HUDEP-2 (cell line): ENCODE measurements around the gene RTCB.
"Not testable (repeated sequence)": the region's sequence is repeated elsewhere in the genome, so short reads cannot be mapped to it uniquely, and the experiment has no call there.

Experiments used
- DNase-seq, 76 experiments: peaks; one replicate each; lab custom pipeline; 2025; ENCODE audit not compliant: unreplicated experiment in 76 of 76; lab: John Stamatoyannopoulos, UW

RTCB gene

DNA sequence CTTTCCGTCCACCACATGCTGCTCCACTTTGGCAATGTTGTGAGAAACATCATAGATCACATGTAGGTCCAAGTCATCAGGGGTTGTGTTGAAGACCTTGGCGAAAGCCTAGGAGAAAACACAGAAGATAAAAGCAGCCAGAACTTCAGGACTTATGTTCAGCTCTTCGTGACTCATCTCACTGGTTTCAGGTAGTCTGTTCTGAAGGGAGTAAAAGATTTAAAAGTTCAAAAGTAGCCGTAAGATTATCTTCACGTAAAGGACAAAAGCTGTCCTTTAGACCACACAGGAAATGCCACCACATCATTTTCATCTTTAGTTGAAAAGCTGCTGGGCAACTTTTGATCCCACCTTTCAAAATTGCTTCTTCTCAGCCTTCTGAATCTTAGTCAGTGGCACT lies 16.9 kb downstream of the RTCB start:
- DNase-seq = no peak

DNA sequence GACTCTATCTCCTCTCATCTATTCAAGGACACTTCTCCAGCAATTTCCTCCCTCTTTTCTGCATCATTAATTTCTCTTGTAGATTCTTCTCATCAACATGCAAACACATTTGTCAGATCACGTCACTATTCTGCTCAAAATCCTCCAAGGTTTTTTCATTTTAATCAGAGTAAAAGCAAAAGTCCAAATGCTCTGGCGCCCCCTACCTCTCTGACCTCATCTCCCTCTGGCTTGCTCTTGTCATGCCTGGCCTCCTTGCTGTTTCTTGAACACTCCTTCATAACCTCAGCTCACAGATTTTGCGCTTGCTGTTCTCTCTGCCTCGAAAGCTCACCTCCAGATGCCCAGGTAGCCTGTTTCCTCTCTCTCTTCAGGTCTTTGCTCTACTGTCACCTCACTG lies 22.4 kb downstream of the RTCB start:
- DNase-seq = peak in 2 of 76 experiments; percentile 7 to 13

DNA sequence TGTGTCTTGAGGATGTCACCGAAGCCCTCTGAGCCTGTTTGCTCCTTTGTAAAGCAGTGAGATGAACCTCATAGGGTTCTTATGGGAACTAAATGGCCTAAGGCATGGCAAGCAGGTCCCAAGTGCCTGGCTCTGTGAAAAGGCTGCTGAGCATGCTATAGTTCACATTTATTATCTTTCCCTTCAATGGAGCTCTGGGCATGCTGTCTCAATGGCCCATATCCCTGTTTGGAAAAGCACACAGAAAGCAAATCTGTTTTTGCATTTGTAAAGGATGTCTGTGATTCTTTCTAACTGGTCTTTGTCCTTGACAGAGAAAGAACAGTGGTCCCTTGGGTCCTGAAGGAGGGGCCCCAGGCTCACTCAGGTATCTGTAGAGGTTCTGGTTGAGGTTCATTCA lies 26.4 kb downstream of the RTCB start:
- DNase-seq = no peak

DNA sequence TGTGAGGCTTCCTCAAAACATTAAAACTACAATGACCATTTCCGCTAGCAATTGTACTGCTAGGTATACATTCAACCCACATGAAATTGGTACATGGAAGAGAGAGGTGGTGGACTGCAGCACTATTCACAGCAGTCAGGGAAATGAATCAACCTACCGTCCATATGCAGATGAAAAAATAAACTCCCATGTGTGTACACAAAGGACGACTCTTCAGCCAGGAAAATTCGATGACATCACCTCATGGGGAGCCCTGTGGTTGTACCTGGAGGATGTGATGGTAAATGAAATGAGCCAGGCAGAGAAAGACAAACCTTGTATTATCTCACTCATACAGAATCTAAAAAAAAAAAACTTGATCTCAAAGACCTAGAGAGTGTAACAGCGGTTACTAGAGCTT lies 31.1 kb downstream of the RTCB start:
- DNase-seq = no peak

DNA sequence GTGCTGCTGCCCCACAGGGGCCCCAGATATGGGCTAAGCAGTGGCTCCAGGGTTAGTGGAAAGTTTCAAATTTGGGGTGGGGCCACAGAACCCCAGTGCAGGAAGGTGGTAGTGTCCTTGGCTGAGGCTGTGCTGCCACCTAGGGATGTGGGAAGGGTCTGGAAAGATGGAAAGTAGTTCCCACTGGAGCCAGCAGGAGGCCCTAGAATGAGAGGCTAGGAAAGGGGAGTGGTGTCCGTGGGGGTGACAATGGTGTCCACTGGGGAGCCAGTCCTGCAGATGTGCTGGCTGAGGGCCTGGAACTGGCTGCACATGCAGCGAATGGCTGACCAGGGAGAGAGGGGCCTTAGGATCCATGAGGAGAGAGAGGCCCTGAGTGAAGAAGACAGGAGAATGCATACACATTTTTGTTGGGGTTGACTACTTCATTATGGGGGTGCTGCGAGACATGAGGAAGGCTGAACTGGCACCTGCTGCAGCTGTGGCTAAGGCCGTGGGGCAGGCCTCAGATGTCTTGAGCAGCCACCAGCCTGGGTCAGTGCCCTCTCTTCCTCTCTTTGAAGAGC lies 33.3 kb downstream of the RTCB start:
- DNase-seq = peak in 35 of 76 experiments; percentile 2 to 53 (median 27)

DNA sequence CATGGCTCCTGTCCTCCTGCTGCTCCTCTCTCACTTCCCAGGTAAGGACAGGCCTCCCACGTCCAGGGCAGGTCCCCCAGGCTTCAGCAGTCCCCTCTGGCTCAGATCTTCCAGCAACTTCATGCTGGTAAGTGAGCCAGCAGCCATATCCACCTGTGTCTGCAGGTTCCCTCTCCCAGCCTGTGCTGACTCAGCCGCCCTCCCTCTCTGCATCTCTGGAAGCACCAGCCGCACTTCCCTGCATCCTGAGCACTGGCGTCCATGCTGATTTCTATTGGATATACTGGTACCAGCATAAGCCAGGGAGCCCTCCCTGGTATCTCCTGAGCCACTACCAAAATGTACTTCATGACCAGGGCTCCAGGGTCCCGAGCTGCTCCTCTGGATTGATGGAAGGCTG lies 35.4 kb downstream of the RTCB start:
- DNase-seq = no peak

DNA sequence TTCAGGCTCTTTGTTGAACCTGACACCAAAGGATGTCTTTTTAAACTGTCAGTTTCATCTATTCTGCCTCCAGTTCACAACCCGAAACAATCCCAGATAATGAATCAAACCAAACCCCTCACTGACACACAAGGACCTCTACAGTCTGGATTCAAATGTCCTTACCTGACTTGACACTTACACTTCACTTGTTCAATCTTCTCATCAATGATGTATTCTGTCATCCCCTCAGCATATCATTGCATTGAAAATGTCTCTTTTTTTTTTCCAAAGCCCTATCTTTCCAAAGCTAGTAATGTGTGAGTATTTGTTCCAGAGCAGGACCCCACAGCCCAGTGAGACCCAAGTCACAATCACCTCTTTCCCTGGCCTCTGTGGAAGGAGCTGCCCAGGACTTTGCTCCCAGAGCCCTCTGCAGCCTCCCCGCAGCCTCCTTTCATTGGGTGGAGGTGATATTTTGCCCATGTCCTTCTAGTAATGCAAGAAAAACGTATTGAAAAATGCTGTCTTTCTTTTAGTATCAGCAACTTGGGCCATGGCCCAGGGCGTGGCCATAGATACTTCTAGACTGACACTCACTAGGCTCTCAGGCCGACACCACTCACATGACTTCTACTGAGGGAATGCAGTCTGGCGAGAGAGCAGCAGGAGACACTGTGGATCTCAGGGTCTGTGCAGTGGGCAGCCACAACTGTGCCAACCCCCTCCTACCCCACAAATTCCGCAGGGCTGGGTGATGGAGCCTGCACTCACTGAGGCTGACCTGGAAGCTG lies 36.2 kb downstream of the RTCB start:
- no peak for DNase-seq

DNA sequence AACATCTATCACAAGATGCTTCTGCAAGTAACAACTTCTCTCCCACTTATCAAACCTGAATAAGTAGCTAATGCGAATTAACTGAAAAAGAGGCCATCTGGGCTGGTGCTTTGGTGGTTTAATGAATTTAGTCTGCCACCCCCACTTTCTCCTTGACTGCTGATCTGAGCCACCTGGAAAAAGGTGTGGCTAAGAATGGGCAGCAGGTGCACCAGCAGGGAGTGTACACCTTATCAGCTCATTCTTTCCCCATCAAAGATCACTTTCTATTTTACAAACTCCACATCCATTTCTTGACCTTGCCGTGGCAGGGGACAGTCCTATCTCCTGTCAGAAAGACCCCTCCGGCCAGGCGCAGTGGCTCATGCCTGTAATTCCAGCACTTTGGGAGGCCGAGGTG lies 47.8 kb downstream of the RTCB start:
- DNase-seq = no peak

DNA sequence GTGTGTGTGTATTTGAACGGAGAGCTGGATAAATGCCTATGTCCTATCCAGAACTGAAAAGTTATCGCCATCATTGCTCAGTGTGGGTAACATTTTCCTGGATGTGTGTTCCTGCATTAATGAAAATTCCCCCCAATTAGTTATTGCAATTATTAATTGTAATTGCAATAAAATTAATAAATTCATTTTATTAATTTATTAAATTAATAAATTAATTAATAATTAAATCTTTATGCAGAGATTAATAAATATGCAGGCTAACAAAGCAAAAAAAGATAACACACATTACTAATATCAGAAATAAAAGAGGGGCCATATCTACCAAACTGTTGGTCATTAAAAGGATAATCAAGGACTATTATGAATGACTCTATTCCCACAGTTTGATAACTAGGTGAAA lies 50.8 kb downstream of the RTCB start:
- no peak for DNase-seq

DNA sequence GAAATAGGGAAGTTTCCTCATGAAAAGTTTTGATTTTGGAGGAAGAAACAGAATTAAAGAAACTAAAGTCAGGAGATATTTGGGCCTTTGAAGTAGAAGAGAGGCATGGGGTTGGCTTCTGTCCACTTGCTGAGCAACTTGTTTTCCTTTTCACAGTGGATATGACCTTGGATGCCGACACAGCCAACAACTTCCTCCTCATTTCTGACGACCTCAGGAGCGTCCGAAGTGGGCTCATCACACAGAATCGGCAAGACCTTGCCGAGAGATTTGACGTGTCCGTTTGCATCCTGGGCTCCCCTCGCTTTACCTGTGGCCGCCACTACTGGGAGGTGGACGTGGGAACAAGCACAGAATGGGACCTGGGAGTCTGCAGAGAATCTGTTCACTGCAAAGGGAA lies 52.0 kb downstream of the RTCB start:
- DNase-seq = not testable (repeated sequence)

DNA sequence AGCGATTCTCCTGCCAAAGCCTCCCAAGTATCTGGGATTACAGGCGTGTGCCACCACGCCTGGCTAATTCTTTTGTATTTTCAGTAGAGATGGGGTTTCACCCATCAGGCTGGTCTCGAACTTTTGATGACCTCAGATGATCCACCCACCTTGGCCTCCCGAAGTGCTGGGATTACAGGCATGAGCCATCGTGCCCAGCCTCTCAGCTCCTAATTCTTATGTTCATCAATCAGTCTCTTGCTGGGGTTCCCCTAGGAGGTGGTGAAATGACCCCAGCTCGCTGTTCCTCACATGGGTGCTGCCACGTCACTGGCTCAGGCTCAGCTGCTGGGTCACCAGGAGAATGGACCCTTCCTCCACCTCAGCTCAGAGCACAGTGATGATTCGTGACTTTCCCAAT lies 54.5 kb downstream of the RTCB start, which contains the start of gene RFPL3:
TSS of gene RFPL3 (plus strand) at position 301 of the 400 bp plus-strand sequence. CDS start 205 bp downstream, outside the sequence.
- not testable (repeated sequence) for DNase-seq

DNA sequence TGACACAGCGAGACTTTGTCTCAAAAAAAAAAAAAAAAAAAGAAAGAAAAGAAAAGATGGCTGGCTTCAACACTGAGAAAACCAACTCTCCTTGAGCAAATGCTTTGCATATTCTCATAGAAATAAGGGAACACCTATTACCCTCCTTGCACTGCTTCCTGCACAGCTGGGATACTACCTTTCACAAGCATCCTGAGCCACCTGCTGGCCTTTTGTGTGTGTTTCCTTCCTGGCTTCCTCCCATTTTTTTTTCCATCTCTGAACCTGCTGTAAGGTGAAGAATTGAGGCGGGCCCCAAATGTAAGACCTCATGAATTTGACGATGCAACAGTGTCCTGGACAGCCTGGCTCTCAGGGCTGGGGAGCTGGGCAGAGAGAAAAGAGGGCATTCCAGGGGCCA lies 56.3 kb downstream of the RTCB start:
- DNase-seq = no peak

DNA sequence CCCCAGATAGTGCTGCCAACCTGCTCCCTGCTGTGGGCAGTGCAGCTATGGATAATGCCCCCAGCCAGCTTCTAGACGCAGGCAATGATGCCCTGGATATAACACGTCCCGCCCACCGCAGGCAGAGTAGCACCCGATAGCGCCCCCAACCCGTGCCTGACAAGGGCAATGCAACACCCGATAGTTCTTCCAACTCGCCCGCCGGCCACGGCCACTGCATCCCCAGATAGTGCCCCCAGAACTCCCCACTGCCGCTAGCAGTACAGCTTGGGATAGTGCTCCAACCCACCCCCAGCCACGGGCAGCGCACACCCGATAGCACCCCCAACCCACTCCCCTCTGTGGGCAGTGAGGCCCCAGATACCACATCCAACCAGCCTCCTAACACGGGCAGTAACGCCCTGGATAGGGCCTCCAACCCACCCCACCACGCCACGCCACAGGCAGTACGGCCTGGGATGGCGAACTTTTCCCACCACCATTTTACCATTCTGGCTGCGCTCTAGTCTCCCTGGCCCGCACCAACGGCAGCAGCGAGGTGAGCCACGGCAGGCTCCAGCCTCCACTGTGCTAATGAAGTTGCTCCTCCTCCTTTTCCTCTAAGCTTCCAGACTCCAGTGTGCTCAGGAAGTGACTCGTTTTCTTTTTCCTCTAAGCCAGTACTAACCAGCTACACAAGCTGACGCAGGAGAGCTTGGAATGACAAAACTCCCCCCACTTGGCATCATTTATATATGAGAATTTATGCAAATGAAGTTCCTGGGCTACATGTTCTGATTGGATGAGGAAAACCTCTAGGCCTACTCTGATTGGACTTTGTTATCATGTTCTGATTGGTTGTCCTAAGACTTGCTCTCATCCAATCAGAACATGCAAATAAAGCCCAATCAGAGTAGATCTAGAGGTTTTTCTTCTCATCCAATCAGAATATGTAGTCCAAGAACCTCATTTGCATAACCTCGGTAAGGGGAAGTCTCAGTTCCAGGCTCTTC lies 57.4 kb downstream of the RTCB start:
- DNase-seq = no peak

DNA sequence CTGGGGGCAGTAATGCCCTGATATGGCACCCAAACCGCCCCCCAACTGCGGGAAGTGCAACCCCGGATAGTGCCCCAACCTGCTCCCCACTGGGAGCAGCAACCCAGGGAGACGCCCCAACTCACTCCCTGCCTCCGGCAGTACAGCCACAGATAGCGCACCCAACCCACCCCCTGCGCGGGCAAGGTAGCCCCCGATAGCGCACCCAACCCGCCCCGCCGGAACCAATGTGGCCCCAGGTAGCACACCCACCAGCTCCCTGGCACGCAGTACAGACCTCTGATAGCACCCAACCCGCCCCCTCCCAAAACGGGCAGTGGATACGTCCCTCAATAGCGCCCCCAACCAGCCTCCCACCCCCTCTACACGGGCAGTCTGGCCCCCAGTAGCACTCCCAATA lies 58.2 kb downstream of the RTCB start:
- DNase-seq = no peak

DNA sequence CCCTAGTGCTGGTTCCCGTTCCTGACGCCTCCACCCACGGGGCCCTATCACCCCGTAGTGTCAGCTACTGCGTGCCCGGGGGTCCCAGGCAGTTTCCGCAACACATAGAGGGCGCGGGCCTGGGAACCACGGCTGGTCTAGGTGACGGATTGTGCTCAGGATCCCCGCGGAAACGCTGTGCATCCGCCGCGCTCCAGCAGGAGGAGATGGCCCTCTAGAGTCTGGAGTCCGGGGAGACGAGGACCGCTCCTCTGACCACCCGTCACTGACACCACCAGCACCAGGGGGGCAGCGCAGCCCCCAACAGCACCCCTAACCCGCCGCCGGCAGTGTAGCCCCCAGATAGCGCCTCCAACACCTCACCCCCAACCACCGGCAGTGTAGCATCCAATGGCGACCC lies 58.8 kb downstream of the RTCB start:
- DNase-seq = no peak

DNA sequence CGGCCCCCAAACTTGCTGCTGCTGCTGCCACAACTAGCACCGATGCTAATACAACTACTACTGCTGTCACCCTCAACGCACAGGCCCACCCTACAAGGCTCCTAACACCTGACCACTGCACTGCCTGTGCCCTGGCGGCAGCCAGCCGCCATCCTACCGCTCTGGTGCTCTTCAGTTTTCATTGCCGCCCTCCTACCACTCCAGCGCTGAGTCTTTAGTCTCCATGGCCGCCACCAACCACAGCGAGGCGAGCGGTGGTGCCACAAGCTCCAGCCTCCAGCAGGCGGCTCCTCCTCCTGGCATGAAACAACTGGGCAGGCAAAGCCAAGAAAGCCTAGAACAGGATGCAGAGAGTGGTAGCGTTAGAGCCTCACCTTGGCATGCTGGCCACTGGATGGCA lies 59.4 kb downstream of the RTCB start:
- DNase-seq = no peak

DNA sequence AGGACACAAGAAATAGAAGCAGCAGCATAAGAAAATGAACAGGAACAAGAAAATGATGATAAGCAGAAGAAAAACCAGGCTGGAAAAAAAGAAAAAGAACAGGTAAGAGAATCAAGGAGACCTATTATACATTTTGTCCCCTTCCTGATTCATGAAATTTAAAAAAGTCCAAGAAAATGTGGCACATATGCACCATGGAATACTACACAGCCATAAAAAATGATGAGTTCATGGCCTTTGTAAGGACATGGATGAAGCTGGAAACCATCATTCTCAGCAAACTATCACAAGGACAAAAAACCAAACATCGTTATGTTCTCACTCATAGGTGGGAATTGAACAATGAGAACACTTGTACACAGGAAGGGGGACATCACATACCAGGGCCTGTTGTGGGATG lies 60.2 kb downstream of the RTCB start:
- not testable (repeated sequence) for DNase-seq

DNA sequence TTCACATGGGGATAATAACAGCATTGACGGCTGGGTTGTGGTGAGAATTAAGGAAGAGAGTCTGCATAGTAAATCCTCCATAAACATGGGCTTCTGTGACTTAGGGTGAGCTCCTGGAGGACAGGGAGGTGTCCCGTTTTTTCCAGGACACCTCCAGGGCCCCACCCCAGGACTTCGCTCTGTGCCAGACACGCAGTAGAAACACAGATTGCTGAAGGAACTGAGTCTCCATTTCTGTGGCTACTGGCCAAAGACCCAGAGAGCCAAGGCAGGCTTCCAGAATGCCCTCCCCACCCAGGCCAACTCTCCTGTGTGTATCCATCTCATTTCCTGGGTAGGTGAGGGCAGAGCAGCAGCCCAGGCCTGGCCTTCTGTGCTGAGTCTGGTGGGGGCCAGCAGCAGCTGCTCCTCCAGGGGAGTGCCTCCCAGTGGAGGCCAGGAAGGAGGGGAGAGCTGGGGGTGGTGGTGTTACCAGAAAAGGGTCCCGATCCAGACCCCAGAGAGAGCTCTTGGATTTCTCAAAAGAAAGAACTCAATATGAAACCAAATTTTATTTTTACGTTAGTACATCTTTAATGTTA lies 63.9 kb downstream of the RTCB start:
- no peak for DNase-seq

DNA sequence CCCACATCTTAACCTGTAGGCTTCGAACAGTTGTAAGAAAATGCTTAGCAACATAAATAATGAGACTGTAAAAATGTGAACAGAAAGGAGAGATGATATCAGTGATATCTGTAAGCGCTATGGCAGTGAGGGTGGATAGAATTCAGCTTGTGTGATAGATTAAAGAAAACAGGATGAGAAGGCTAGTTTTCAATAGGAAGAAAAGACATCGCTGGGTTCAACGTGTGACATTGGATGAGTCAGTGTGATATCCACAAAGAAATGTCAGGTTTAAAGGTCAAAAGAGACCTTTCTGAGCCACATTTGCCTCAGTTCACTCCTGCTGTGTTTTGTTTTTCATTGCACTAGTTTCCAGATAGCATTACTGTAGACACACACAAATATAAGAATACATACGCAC lies 68.1 kb downstream of the RTCB start:
- no peak for DNase-seq

DNA sequence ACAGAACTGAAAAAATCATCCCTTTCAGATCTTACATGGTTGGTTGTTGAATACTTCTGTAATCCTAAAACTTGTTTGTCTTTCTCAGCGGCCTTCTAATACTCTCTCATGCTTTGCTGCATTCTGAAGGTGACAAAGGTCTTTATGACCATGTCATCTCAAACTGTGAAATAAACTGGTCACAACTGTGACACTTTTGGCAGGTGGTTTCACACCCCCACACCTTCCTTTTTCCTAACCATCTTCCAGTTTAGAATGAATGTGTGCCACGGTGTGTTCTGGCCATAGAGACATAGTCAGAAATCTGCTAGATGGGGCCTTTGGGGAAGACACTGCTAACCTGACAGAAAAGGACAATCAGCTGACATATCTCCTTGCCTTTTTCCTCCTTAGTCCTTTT lies 69.1 kb downstream of the RTCB start:
- no peak for DNase-seq
